GM19468 (cell line): Measurements from ENCODE around the gene OR52E6.

Experiments used
- ATAC-seq: cut with Tn5 transposase; IDR thresholded peaks from one replicate; pipeline ENCODE4 v1.9.1; 2021; ENCODE audit warnings: mild to moderate bottlenecking, moderate library complexity, moderate number of reproducible peaks; ENCODE audit not compliant: unreplicated experiment; ENCODE audit errors: extremely low read depth

Gene OR52E6

DNA sequence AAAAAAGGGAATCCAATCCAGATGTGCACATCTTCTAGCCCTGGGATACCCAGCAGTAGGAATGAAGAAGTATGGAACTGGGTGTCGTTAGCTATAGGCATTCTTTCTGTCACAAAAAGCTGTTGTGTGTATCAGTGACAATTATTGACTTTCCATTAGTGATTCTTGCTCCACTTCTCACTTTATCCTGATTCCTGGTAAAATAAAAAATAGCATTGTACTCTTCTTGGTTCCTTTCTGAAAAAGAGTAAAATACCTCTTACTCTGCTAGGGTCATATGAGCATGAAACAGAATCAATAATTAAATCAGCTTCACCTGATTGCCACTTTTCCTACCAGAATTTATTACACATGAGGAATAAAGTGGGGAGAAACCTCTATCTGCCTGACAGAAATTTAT is at the start of gene OR52E6:
TSS of gene OR52E6 (minus strand) at position 101 of the 400 bp plus-strand sequence. CDS start at position 101, 0 bp downstream.
- no peak for ATAC-seq

- no peak for ATAC-seq
These were observed 49.6 kb upstream of the OR52E6 start for GRCh38 chr11:5891216-5891800.

DNA sequence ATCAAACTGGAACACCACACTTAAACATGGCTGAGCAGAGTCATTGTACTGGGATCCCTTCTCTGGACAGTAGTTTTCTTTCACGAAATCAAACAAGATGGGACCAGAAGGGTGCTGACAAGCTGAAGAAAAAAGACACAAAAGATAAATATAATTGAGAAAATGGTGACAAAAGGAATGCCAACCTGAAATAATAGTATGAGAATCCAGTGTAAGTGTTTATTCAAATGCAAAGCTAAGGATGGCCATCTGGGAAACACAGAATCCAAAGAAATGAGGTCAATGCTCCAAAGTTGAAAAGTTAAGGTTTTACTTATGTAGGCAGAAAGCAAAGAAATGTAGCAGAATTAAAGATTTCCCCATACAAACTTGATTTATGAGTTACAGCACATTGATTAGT is 46.0 kb upstream of the OR52E6 start:
- no peak for ATAC-seq

GRCh38 chr11:5887172-5887571 is 45.5 kb upstream of the OR52E6 start:
- ATAC-seq = no peak

DNA sequence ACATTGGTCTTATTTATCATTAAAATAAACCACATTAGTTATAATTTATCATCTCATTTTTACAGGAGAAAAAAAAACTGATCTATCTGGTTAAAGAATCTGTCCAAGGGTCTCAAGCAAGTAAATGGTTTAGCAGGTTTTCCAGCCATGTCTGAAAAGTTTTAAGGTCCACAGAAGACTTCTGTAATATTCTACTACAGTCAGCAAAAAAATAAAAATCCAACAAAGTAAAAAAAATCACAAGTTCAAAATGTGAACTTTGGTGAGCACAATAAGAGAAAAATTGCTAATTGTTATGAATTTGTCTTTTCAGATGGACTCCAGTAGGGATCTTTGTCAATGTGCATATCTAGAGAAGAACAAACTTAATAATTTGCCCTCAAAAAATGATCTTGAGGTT is 40.1 kb upstream of the OR52E6 start:
- ATAC-seq = no peak

- ATAC-seq = no peak
These were observed 38.6 kb upstream of the OR52E6 start, which contains the start of gene OR52E4 for GRCh38 chr11:5880329-5880728. OR52E4 (plus strand) TSS chr11:5880629; CDS start chr11:5884293, 3,664 bp downstream.

DNA sequence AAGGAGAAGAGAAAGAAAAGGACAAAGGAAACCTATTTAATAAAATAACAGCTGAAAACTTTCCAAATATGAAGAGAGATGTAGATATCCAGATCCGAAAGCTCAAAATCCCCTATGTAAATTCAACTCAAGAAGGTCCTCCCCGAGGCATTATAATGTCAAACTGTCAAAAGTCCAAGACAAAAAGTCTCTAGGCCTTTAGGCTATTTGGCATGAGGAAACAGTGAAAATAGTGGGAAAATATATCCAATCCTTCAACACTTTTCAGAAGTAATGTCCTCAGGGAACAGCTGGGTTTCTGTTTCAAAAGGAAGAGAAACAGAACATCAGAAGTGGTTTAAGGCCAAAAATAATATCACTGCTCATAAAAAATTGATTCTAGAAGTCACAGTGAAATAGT is 36.9 kb upstream of the OR52E6 start:
- no peak for ATAC-seq

DNA sequence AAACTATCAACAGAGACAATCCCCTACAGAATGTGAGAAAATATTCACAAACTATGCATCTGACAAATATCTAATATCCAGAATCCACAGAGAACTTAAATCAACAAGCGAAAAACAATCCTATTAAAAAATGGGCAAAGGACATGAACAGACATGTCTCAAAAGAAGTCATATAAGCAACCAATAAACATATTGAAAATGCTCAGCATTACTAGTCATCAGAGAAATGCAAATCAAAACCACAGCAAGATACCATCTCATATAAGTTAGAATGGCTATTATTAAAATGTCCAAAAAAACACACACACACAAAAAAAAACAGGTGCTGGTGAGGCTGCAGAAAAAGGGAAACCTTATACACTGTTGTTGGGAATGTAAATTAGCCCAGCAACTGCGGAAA is 24.1 kb upstream of the OR52E6 start:
- ATAC-seq = no peak

- no peak for ATAC-seq
These were observed 15.9 kb upstream of the OR52E6 start, which contains the start of gene OR52E8 for GRCh38 chr11:5857590-5857989. OR52E8 (minus strand) TSS chr11:5857690; CDS start chr11:5857690, 0 bp downstream.

GRCh38 chr11:5851002-5851401 is 9.3 kb upstream of the OR52E6 start:
- no peak for ATAC-seq

DNA sequence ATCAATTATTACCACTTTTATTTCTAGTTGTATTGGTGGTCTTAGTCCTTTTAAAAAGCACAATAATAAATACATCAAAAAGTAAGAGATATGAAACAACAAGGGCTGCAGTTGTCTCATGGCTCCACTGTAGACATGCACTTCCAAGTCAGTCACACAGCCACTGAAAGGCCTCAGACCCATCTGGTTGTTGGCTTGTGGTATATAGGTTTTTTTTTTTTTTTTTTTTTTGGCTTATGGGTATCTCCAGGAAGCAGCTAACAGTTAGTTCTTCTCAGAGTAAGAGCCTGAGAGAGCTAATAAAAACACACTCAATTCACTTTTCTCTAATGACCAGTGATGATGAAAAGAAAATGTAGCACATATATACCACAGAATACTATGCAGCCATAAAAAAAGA is 6.0 kb upstream of the OR52E6 start:
- ATAC-seq = no peak

DNA sequence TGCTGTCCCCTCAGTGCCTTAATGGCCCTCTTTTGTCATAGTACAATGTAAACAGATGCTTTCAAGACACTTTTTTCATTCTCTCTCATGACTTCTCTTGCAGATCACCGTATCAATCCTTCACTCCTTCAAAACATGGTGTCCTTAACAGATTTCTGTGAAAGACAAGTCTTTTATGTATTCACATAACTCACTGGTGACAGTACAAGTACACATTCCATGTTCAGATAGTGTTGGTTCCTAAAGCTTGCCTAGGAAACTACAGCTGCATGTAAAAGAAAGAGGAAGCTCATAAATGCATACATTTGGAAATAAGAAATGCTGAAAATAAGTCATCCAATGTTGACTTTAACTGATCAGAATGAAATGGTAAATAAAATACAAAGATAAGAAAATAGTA is 5.0 kb upstream of the OR52E6 start:
- no peak for ATAC-seq

DNA sequence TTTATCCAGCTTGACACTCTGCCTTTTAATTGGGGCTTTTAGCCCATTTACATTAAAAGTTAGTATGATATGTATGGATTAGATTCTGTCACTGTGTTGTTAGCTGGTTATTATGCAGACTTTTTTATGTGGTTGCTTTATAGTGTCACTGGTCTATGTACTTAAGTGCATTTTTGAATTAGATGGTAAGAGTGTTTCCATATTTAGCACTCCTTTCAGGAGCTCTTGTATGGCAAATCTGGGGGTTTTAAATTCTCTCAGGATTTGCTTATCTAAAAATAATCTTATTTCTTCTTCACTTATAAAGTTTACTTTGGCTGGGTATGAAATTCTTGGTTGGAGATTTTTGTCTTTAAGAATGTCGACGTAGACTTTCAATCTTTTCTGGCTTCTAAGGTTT is 4.0 kb downstream of the OR52E6 start:
- no peak for ATAC-seq

GRCh38 chr11:5833446-5833845 is 8.3 kb downstream of the OR52E6 start:
- ATAC-seq = no peak

DNA sequence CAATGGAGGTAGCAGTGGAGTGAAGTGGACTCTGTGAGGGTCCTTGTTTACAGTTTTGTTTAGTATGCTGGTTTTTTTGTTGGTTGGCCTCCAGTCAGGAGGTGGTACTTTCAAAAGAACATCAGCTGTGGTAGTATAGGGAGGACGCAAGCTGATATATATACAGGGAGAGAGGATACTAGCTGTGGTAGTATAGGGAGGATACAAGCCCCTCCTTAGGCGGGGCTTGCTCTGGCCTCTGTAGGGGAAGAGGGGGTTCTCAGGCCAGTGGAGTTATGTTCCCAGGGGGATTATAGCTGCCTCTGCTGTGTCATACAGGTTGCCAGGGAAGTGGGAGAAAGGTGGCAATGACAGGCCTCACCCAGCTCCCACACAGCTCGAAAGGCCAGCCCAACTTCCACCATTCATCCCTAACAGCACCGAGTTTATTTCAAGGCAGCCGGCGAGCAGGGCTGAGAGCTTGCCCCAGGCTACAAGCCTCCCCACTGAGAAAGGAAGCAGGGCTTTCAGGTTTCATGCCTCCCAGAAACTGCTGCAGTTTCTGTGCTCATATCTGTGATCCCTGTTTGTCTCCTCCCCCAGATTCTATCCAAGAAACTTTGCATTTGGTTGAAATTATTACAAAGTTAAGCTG is 10.4 kb downstream of the OR52E6 start:
- ATAC-seq = no peak

GRCh38 chr11:5818245-5818886 is 23.3 kb downstream of the OR52E6 start:
- no peak for ATAC-seq

DNA sequence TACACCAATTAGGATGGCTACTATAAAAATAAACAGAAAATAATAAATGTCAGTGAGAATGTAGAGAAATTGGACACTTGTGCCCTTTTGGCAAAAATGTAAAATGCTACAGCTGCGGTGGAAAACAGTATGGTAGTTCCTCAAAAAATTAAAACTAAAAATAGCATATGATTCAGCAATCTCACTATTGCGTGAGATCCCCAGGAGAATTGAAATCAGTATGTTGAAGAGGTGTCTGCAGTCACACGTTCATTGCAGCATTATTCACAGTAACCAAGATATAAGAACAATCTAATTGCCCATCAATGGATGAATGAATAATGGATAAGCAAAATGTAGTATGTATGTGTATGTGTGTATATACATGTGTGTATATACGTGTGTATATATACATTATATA is 26.2 kb downstream of the OR52E6 start:
- ATAC-seq = no peak

DNA sequence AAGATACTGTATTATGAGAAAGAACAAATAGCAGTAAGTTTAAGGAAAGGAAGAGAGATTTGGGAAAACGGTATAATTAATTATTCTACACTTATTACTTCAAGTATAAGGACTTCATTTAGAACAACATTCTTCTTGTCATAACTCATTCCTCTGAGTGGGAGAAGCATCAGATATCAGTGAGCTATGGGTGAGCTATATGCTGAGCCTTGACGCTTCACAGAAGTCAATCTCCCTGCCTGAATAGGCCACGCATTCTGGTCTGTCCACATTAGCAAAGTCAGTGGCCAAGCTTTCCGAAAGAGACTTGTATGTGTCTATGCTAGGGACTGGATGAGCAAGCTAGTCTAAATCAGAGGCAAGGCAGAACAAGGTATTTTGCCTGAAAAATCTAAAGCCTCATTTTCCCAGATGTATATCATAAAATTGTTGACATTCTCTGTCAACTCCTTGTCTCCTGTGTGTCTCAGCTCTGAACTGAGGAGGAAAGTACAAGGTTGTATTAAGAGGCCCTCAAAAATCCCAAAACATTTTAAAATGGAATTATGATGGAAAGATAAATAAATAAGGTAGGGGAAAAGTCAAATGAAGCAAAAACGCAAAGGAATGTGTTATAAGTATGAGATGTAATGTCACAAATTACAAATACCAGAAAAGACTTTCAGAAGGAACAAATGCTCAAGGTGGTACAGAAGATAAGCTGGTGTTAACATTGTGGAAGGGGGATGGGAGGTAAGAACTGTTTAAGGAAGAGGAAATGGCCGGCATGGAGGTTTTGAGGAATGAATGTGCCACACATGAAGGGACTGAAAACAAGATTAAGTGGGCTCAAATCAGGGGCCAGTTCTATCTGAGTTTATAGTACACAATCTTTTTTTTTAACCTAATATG is 31.5 kb downstream of the OR52E6 start:
- ATAC-seq = no peak

DNA sequence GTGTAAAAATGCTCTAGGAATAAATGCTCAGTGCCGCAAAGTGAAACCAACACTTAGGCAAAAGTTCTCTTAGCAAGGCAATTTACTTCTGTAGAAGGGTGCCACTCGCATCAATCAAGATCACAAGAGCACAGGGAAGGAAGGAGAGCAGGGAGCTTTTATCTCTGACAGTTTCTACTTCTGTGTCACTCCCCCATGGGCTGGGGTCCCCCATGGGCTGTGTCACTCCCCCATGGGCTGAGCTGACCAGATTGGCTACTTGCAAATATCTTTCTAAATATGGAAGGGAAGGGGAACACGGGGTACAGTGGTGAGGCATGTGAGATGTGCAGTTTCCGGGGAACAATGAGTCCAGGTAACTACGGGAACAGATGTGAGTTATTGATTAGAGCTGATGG is 32.6 kb downstream of the OR52E6 start:
- peak; percentile 6 for ATAC-seq

DNA sequence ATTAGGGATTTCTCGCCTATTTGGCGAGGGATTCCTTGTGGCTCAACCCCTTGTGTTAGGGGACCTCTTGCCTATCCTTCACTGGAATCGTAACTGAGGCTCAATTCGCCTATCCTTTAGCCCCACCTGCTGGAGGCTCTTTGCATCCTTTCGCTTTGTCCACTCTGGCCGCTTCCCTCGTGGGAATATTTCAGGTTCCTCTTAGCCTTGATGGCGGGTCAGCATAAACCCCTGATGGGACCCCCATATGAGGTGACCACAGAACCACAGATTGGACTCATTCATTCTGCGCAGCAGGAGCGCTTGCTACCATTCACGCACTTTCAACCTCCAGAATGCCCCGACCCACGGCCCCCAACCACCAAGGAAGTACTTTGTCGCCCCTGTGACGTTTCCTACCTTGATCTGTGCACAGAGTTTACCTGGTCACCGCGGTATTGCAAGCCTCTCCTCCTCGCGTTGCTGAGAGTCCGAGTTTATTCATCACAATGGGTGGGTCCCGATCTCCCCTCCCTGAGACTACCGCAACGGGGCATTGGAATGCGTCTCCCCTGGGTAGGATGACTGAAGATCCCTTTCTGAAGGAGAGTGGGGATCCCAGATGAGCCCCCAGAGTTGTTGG is 33.1 kb downstream of the OR52E6 start, which contains the start of gene OR52N2:
TSS of gene OR52N2 (plus strand) at position 425 of the 622 bp plus-strand sequence. CDS start 11,412 bp downstream, outside the sequence.
- peak; percentile 47 for ATAC-seq
